ENCODE results near the gene ZNF260.
A peak's percentile ranks its signal among the peaks of the same experiment; 100 is the strongest.
"Not testable (repeated sequence)": the region's sequence is repeated elsewhere in the genome, so short reads cannot be mapped to it uniquely, and the experiment has no call there.

ZNF260 gene

GRCh38 chr19:36528194-36528920 lies at the start of gene ZNF260:
Gene ZNF260 (minus strand): TSS chr19:36528271. CDS start chr19:36515238, 13,033 bp downstream.
- peak; percentile 83 to 87 for DNase-seq (ENCODE audit: low read depth in 2 of 2)

DNA sequence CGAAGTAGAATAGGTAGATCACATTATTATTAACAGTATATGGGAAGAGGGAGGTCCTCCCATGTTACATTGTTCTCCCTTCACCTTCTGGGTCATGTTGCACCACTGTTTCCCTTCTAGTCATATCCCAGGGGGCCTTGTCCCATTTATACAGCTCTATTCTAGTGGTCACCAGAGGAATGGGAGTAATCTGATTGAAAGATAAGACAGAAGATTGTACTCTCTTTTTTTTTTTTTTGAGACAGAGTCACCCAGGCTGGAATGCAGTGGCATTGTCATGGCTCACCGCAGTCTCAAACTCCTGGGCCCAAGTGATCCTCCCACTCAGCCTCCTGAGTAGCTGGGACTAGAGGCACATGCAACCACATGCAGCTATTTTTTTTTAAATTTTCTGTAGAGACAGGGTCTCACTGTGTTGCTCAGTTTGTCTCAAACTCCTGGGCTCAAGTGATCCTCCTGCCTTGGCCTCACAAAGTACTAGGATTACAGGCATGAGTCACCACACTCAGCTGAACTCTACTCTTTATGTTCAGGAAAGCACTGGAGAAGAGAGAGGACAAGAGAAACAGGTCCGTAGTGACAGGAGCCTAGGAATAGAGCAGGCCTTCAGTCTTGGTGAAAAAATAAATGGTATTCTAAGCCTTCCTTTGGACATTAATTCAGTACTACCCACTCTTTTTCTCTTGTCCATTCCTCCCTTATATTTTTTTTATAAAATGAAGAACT lies 49.4 kb upstream of the ZNF260 start:
- no peak for DNase-seq (ENCODE audit: low read depth in 2 of 2)

DNA sequence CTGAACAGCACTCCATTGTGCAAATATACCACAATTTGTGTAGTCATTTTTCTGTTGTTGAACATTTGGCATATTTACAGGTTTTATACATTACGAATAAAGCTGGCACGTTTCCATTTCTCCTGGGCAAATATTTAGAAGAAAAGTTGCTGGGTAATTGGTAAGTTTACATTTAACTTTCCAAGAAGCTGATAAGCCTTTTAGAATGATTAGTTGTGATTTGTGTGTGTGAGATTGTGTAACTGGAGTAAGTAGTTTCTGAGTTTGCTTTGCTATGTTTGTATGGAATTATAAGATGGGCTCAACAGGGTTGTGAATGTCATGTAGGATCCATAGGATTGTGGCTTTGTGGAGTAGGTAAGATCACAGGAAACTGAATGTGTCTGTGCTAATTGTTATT lies 46.7 kb upstream of the ZNF260 start:
- DNase-seq (ENCODE audit: low read depth in 2 of 2) = no peak

- DNase-seq (ENCODE audit: low read depth in 2 of 2) = no peak
These were observed 46.0 kb upstream of the ZNF260 start for GRCh38 chr19:36573895-36574720.

DNA sequence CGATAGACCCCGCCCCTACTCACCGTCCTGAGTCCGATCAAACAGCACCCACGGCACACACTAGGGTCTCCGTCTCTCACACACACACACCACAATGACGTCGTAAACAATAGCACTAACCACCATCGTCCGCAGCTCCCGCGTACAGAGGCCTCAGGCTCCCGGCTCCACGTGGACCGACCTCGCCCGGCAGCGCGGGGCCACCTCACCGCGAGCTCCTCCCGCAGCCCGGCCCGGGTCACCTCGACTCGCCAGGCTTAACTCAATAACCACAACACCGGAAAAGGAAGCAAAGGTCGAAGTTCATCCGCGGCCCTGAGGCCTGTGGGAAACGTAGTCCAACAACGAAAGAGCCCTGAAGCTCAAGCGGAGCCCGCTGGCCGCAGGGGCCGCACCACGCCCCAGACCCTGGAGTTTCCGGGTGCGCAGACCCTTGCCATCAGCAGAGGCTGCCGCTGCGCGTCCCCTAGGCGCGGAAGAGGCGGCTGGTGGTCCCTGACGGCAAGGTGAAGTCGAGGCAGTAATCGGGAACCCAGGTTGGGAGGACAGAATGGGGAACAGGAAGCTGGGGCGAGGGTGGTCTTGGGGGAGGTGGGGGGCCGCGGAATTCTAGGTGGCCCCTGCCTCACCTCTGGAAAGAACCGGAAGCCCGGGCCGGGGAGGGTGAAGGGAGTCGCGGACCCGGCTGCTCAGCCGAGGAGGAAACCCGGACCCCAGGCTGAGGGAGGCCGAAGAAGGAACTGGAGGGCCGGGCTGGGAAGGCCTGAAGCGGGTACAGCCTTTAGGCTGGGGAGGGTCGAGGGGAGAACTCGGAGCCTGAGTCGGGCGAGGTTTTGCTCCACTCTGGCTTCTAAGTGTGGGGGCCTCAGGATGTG lies 45.2 kb upstream of the ZNF260 start, which contains the start of gene ZNF529:
Gene ZNF529 (minus strand): TSS at position 273 of the 875 bp plus-strand sequence. CDS start 946 bp downstream, outside the sequence.
- peak; percentile 71 to 77 for DNase-seq (ENCODE audit: low read depth in 2 of 2)

GRCh38 chr19:36572593-36573019 lies 44.5 kb upstream of the ZNF260 start:
- no peak for DNase-seq (ENCODE audit: low read depth in 2 of 2)

DNA sequence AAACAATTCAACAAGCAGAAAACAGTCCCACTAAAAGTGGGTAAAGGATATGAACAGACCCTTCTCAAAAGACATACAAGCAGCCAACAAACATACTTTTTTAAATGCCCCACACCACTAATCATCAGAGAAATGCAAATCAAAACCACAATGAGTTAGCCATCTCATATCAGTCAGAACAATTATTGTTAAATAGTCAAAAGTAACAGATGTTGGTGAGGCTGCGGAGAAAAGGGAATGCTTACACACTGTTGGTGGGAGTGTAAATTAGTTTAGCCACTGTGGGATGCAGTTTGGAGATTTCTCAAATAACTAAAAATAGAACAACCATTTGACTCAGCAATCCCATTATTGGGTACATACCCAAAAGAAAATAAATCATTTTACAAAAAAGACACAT lies 36.3 kb upstream of the ZNF260 start:
- no peak for DNase-seq (ENCODE audit: low read depth in 2 of 2)

GRCh38 chr19:36547001-36547732 lies 19.1 kb upstream of the ZNF260 start:
- DNase-seq (ENCODE audit: low read depth in 2 of 2) = no peak

DNA sequence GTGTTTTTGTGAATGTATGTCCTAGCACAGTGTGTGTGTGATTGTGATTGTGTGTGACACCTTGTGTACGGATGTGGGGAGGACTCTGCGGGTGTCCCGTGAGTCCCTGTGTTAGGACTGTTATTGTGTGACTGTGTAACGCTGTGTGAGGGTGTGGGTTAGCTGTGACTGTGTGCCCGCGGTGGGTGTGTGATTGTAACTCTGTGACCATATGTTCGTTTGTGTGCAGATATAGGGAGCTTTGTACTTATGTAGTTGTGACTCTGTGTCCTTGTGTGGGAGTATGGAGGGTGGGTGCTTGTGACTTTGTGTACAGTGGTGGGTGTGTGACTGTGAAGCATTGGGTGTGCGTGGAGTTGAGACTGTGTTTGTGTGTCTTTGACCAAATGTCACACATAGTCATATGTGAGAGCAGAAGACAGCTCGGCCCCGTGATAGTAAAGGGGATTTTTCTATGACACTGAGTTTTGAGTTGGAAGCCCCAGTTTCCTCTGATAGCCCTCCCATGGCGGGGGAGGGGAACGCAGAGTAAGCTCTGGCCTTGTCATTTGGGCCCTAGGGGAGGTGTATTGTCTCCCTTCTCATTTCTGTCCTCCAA lies 949 bp upstream of the ZNF260 start:
- peak in 1 of 2 experiments; percentile 0 for DNase-seq (ENCODE audit: low read depth in 2 of 2)

- no peak for DNase-seq (ENCODE audit: low read depth in 2 of 2)
These were observed 238 bp downstream of the ZNF260 start for GRCh38 chr19:36527873-36528193.

DNA sequence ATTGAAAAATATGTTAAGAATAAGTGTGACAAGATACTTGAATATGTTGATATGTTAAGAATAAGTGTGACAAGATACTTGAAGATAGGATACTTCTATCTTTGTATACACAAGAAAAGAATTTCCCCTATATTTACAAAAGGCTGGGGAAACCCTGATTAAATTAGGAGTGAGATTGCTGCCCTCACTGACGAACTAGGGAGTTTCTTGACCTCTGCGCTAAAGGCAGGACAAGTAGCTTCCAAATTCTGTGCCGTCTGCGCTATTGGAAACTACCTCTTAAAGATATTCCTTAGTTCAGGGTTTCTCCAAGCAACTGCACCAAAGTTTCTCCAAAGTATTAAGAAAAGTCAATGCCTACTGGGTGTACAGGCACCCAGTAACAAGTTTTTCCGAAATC lies 730 bp downstream of the ZNF260 start:
- DNase-seq (ENCODE audit: low read depth in 2 of 2) = no peak

DNA sequence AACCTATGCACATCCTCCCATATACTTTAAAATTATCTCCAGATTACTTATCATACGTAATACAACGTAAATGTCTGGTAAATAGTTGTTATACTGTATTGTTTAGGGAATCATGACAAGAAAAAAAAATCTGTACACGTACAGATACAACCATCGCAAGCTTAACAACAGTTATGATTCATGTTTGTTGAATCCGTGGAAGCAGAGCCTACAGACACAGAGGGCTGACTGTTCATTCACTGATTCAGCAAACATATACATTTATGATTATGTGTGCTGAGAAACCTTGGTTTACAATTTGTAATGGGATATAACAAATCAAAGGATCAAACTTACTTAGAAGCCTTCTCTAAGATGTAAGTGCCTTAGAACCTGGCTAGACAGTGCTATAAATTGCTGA lies 1.5 kb downstream of the ZNF260 start:
- no peak for DNase-seq (ENCODE audit: low read depth in 2 of 2)

- DNase-seq (ENCODE audit: low read depth in 2 of 2) = no peak
These were observed 3.5 kb downstream of the ZNF260 start for GRCh38 chr19:36524617-36525016.

DNA sequence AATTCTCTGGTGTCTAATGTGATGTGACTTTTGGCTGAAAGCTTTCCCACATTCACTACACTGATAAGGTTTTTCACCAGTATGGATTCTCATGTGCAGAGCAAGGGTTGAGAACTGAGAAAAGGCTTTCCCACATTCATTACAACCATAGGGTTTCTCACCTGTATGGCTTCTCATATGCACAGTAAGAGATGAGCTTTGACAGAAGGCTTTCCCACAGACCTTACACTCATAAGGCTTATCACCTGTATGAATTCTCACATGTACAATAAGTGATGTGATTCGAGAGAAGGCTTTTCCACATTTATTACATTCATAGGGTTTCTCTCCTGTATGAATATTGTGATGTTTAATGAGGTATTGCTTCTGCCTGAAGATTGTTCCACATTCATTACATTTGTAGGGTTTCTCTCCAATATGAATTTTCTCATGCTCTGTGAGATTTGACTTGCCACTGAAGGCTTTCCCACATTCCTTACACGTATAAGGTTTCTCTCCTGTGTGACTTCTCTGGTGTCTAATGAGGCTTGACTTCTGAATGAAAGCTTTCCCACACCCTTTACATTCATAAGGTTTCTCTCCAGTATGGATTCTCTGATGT lies 14.0 kb downstream of the ZNF260 start:
- DNase-seq (ENCODE audit: low read depth in 2 of 2) = no peak

DNA sequence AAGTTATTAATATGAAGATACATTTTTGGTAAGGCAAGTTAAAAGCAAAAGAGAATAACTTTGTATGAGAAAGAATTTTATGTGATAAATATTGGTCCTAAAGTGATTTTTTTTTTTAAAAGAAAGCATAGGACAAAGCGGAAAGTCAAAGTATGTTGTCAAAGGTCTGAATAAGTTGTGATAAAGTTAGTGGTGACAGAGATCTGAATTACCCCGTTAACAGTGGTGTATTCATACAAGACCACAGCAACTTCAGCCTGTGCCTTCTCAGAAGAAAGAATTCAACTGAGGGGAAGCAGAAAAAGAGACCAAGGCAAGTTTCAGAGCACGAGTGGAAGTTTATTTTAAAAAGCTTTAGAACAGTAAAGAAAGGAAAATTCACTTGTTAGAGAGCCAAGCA lies 19.7 kb downstream of the ZNF260 start:
- DNase-seq (ENCODE audit: low read depth in 2 of 2) = no peak

DNA sequence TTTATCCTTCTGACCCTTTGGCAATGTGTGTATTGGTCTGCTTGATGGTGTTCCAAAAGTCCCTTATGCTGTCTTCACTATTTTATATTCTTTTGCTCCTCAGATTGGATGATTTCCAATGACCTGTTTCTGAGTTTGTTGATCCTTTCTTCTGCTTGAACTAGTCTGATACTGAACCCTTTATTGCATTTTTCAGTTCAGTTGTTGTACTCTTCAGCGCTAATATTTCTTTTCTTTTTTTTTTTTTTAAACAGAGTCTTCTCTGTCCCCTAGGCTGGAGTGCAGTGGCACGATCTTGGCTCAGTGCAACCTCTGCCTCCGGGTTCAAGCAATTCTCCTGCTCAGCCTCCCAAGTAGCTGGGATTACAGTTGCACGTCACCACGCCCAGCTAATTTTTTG lies 26.1 kb downstream of the ZNF260 start:
- no peak for DNase-seq (ENCODE audit: low read depth in 2 of 2)

- DNase-seq (ENCODE audit: low read depth in 2 of 2) = no peak
These were observed 31.1 kb downstream of the ZNF260 start for GRCh38 chr19:36497001-36497400.

GRCh38 chr19:36492689-36493453 lies 35.2 kb downstream of the ZNF260 start:
- DNase-seq (ENCODE audit: low read depth in 2 of 2) = peak in 1 of 2 experiments; percentile 4

- not testable (repeated sequence) for DNase-seq (ENCODE audit: low read depth in 2 of 2)
These were observed 37.2 kb downstream of the ZNF260 start for GRCh38 chr19:36490846-36491245.

Data from stimulated activated CD4-positive, alpha-beta T cell treated with anti-CD3 and anti-CD28 coated beads, Interleukin-12 subunit alpha, Interleukin-12 subunit beta, amount 100 ng/mL, for 24 hours (primary cell).